ENCODE results near the gene ATG13. TPM values are rescaled to one million over a fixed set of nuclear protein-coding genes. Genes with fewer than 3 reads are reported as not detected.
"Not testable (repeated sequence)": the region's sequence is repeated elsewhere in the genome, so short reads cannot be mapped to it uniquely, and the experiment has no call there.

The ATG13 gene
- total RNA-seq, 1 experiment from 2014 or later, result 109 TPM

- DNase-seq, result no peak
- no peaks in the 10 kb centered on the region for H3K79me2 ChIP-seq (ENCODE audit: low read depth)
- no peak overlapping the region for H3K4me3 ChIP-seq
- BruUV-seq (replicated peaks), result no TSS peak
- no peaks in the 10 kb centered on the region for H3K27me3 ChIP-seq (ENCODE audit: insufficient read depth, low read depth)
- no peak overlapping the region for H3K4me2 ChIP-seq
- intact Hi-C loops (cut with micrococcal nuclease; ENCODE audit: unreplicated experiment), result no loop called here
- H3K36me3 ChIP-seq (ENCODE audit: low read depth), result peaks cover 2% of the 10 kb centered on the region; the same call in 1 of the 2 replicates
- TF ChIP-seq CTCF (conservative IDR thresholded peaks at IDR 0.05) (no peak), EZH2 (IDR thresholded peaks at IDR 0.05; ENCODE audit: low read depth) (no peak)
- peaks cover 21% of the 10 kb centered on the region; the same call in 1 of the 2 replicates for H3F3A ChIP-seq (ENCODE audit: insufficient read depth, low read depth)
- H3K9me2 ChIP-seq (ENCODE audit: insufficient read depth), result no peaks in the 10 kb centered on the region
- ChIA-PET POLR2A (ENCODE audit: unreplicated experiment) (no interaction called here), CTCF (no interaction called here)
- H4K20me1 ChIP-seq (ENCODE audit: insufficient read depth), result peaks cover 10% of the 10 kb centered on the region
- no peak overlapping the region for H3K27ac ChIP-seq
- H2AFZ ChIP-seq, result no peak overlapping the region
- H3K4me1 ChIP-seq (replicated peaks; ENCODE audit: insufficient read depth), result peaks cover 14% of the 10 kb centered on the region
- no peaks in the 10 kb centered on the region for H3K9me3 ChIP-seq (ENCODE audit: insufficient read depth, low read depth)
Measured at GRCh38 chr11:46710821-46711269, 93.5 kb downstream of the ATG13 start.

GRCh38 chr11:46711303-46711702, 94.0 kb downstream of the ATG13 start:
- H3K4me3 ChIP-seq, result no peak overlapping the region
- no peaks in the 10 kb centered on the region for H3K9me2 ChIP-seq (ENCODE audit: insufficient read depth)
- POLR2A ChIA-PET (ENCODE audit: unreplicated experiment), result no interaction called here
- H3K27ac ChIP-seq, result no peak overlapping the region
- no peaks in the 10 kb centered on the region for H3K9me3 ChIP-seq (ENCODE audit: insufficient read depth, low read depth)
- peaks cover 14% of the 10 kb centered on the region for H3K4me1 ChIP-seq (replicated peaks; ENCODE audit: insufficient read depth)
- H2AFZ ChIP-seq, result no peak overlapping the region
- TF ChIP-seq CTCF (conservative IDR thresholded peaks at IDR 0.05) (no peak), EZH2 (IDR thresholded peaks at IDR 0.05; ENCODE audit: low read depth) (no peak)
- no peak overlapping the region for H3K4me2 ChIP-seq
- DNase-seq, result no peak
- H4K20me1 ChIP-seq (ENCODE audit: insufficient read depth), result peaks cover 7% of the 10 kb centered on the region
- H3K27me3 ChIP-seq (ENCODE audit: insufficient read depth, low read depth), result no peaks in the 10 kb centered on the region
- no peaks in the 10 kb centered on the region for H3K79me2 ChIP-seq (ENCODE audit: low read depth)
- intact Hi-C loops (cut with micrococcal nuclease; ENCODE audit: unreplicated experiment), result no loop called here
- CTCF ChIA-PET, result no interaction called here
- H3K36me3 ChIP-seq (ENCODE audit: low read depth), result no peaks in the 10 kb centered on the region; the same call in 1 of the 2 replicates
- BruUV-seq (replicated peaks), result no TSS peak
- H3F3A ChIP-seq (ENCODE audit: insufficient read depth, low read depth), result peaks cover 21% of the 10 kb centered on the region; the same call in 1 of the 2 replicates

GRCh38 chr11:46712874-46713576, 95.7 kb downstream of the ATG13 start:
- ChIA-PET POLR2A (ENCODE audit: unreplicated experiment) (interaction anchor here (0.7 kb wide), 1 partner anchor 157 kb away, joined by 6 read pairs; no protein-coding TSS in a partner anchor), CTCF (no interaction called here)
- Histone ChIP-seq H2AFZ (no peak overlapping the region), H3K9me3 (ENCODE audit: insufficient read depth, low read depth) (no peaks in the 10 kb centered on the region), H3K4me1 (replicated peaks; ENCODE audit: insufficient read depth) (peaks cover 21% of the 10 kb centered on the region), H3K4me2 (no peak overlapping the region), H3K79me2 (ENCODE audit: low read depth) (no peaks in the 10 kb centered on the region), H3K9me2 (ENCODE audit: insufficient read depth) (no peaks in the 10 kb centered on the region), H3K4me3 (no peak overlapping the region), H4K20me1 (ENCODE audit: insufficient read depth) (no peaks in the 10 kb centered on the region), H3K27me3 (ENCODE audit: insufficient read depth, low read depth) (no peaks in the 10 kb centered on the region), H3F3A (ENCODE audit: insufficient read depth, low read depth) (peaks cover 8% of the 10 kb centered on the region; the same call in 1 of the 2 replicates), H3K36me3 (ENCODE audit: low read depth) (no peaks in the 10 kb centered on the region), H3K27ac (no peak overlapping the region)
- intact Hi-C loops (cut with micrococcal nuclease; ENCODE audit: unreplicated experiment), result no loop called here
- no peak for DNase-seq
- BruUV-seq (replicated peaks), result no TSS peak
- TF ChIP-seq CTCF (conservative IDR thresholded peaks at IDR 0.05) (no peak), EZH2 (IDR thresholded peaks at IDR 0.05; ENCODE audit: low read depth) (no peak)

- H3K9me3 ChIP-seq (ENCODE audit: insufficient read depth, low read depth); H4K20me1 ChIP-seq (ENCODE audit: insufficient read depth); H3K4me3 ChIP-seq; H3K36me3 ChIP-seq (ENCODE audit: low read depth); DNase-seq; BruUV-seq (replicated peaks); H3K27ac ChIP-seq; H3K9me2 ChIP-seq (ENCODE audit: insufficient read depth); CTCF ChIA-PET; H3K79me2 ChIP-seq (ENCODE audit: low read depth); H3K27me3 ChIP-seq (ENCODE audit: insufficient read depth, low read depth); H3F3A ChIP-seq (ENCODE audit: insufficient read depth, low read depth): not testable (repeated sequence)
- Histone ChIP-seq H3K4me2 (peak overlapping the region; percentile 40), H3K4me1 (replicated peaks; ENCODE audit: insufficient read depth) (peaks cover 28% of the 10 kb centered on the region), H2AFZ (0 out of 2 replicates have a peak overlapping the region, but pooled peaks have one; percentile 56)
- intact Hi-C loops (cut with micrococcal nuclease; ENCODE audit: unreplicated experiment), result loop anchor here (5.0 kb wide), 1 partner anchor 595 kb away; the partner anchor contains the start of gene PHF21A
- POLR2A ChIA-PET (ENCODE audit: unreplicated experiment), result interaction anchor here (0.6 kb wide), 2 partner anchors 17 to 36 kb away, joined by 3 to 6 read pairs; partner anchors contain the start of genes ARHGAP1 and ZNF408
Measured at GRCh38 chr11:46717825-46718154, 100.4 kb downstream of the ATG13 start.

All from PC-9 (cell line).